Chondrocyte (in vitro differentiated cells): ENCODE results near the gene MIF. TPM values are rescaled to one million over a fixed set of nuclear protein-coding genes. Genes with fewer than 3 reads are reported as not detected.
"Not testable (repeated sequence)": the region's sequence is repeated elsewhere in the genome, so short reads cannot be mapped to it uniquely, and the experiment has no call there.

Experiments
- DNase-seq: peaks from one replicate; pipeline ENCODE4 v3.0.0; 2021; ENCODE audit warnings: mixed read lengths, low spot score
- H3K27ac Mint-ChIP-seq: one replicate; pipeline ENCODE4 v1.8.0; 2021; ENCODE audit warnings: mild to moderate bottlenecking, moderate library complexity, mixed read lengths; ENCODE audit not compliant: unreplicated experiment
- H3K27me3 Mint-ChIP-seq: 2 replicates; pipeline ENCODE4 v1.8.0; 2021; ENCODE audit warnings: low read depth, mixed read lengths
- H3K36me3 Mint-ChIP-seq: 2 replicates; pipeline ENCODE4 v1.8.0; 2021; ENCODE audit warnings: low read depth, mixed read lengths
- H3K4me1 Mint-ChIP-seq: 2 replicates; pipeline ENCODE4 v1.8.0; 2021; ENCODE audit warnings: low read depth, mild to moderate bottlenecking, mixed read lengths
- H3K4me3 Mint-ChIP-seq: one replicate; pipeline ENCODE4 v1.8.0; 2021; ENCODE audit warnings: mild to moderate bottlenecking, moderate library complexity, mixed read lengths; ENCODE audit not compliant: unreplicated experiment
- H3K9me3 Mint-ChIP-seq: 2 replicates; pipeline ENCODE4 v1.8.0; 2021; ENCODE audit warnings: low read depth, mixed read lengths
- CTCF ChIP-seq: fragments of 200-600 bp; sonication (generic); IDR thresholded peaks from 2 replicates; pipeline ENCODE4 v1.5.0; 2021; ENCODE audit warnings: antibody characterized with exemption, mild to moderate bottlenecking, moderate library complexity
- total RNA-seq: library from RNA; stranded (reverse); gene quantifications from 3 replicates; pipeline ENCODE4 v1.2.1, GENCODE V29; 2021

MIF gene
- total RNA-seq, 1 donor from 2014 or later, result 502 TPM

GRCh38 chr22:23862103-23862502 is 32.1 kb upstream of the MIF start:
- H3K4me1 Mint-ChIP-seq, result peaks cover 4% of the 10 kb centered on the region
- H3K27me3 Mint-ChIP-seq, result no peaks in the 10 kb centered on the region
- peaks cover 12% of the 10 kb centered on the region for H3K36me3 Mint-ChIP-seq
- TF ChIP-seq CTCF, result peak; percentile 77
- no peak overlapping the region for H3K27ac Mint-ChIP-seq
- no peak overlapping the region for H3K4me3 Mint-ChIP-seq
- no peaks in the 10 kb centered on the region for H3K9me3 Mint-ChIP-seq
- DNase-seq, result peak; percentile 47

- H3K4me1 Mint-ChIP-seq, H3K9me3 Mint-ChIP-seq, H3K27ac Mint-ChIP-seq, H3K27me3 Mint-ChIP-seq, DNase-seq, H3K4me3 Mint-ChIP-seq: not testable (repeated sequence)
- peaks cover 18% of the 10 kb centered on the region for H3K36me3 Mint-ChIP-seq
These were observed 29.6 kb upstream of the MIF start for GRCh38 chr22:23864499-23865154.

GRCh38 chr22:23868580-23868979 is 25.6 kb upstream of the MIF start:
- Mint-ChIP-seq H3K9me3 (no peaks in the 10 kb centered on the region), H3K4me3 (no peak overlapping the region)
- no peak for DNase-seq

GRCh38 chr22:23874871-23875270 is 19.3 kb upstream of the MIF start:
- TF ChIP-seq CTCF, result no peak
- Mint-ChIP-seq H3K27me3 (no peaks in the 10 kb centered on the region), H3K36me3 (peaks cover 26% of the 10 kb centered on the region), H3K4me3 (no peak overlapping the region), H3K27ac (no peak overlapping the region), H3K4me1 (no peaks in the 10 kb centered on the region), H3K9me3 (no peaks in the 10 kb centered on the region)
- DNase-seq, result no peak

More at GRCh38 chr22:23868580-23868979, 25.6 kb upstream of the MIF start:
- TF ChIP-seq CTCF, result no peak
- Mint-ChIP-seq H3K27ac (no peak overlapping the region), H3K4me1 (no peaks in the 10 kb centered on the region), H3K27me3 (no peaks in the 10 kb centered on the region), H3K36me3 (peaks cover 15% of the 10 kb centered on the region)

- Mint-ChIP-seq H3K36me3 (peaks cover 24% of the 10 kb centered on the region), H3K4me3 (no peak overlapping the region)
These were observed 18.4 kb upstream of the MIF start for GRCh38 chr22:23875801-23876200.

More at GRCh38 chr22:23875801-23876200, 18.4 kb upstream of the MIF start:
- no peaks in the 10 kb centered on the region for H3K4me1 Mint-ChIP-seq
- peak; percentile 46 for DNase-seq
- TF ChIP-seq CTCF, result no peak
- no peaks in the 10 kb centered on the region for H3K27me3 Mint-ChIP-seq
- no peaks in the 10 kb centered on the region for H3K9me3 Mint-ChIP-seq
- no peak overlapping the region for H3K27ac Mint-ChIP-seq
